Testis (tissue), 2 donors: ENCODE data around the gene GRB14.

Experiments
- POLR2A ChIP-seq: fragments of 450-650 bp; IDR thresholded peaks from one replicate; pipeline ENCODE4 v1.6.1; 2017; ENCODE audit warnings: antibody characterized with exemption, mild to moderate bottlenecking, moderate library complexity
- TF ChIP-seq, protein P1 (sequence below), 3 experiments: fragments of 450-650 bp in 2 of 3; fragments of 200-600 bp in 1 of 3; sonication (generic) in 1 of 3; IDR thresholded peaks; one replicate each; pipeline ENCODE4 v1.5.1; 2016 to 2019; ENCODE audit warnings: antibody characterized with exemption in 3 of 3, mild to moderate bottlenecking in 2 of 3, moderate library complexity in 1 of 3

GRCh38 chr2:164515734-164516133 lies 105.5 kb downstream of the GRB14 start:
- TF ChIP-seq, protein P1, sequence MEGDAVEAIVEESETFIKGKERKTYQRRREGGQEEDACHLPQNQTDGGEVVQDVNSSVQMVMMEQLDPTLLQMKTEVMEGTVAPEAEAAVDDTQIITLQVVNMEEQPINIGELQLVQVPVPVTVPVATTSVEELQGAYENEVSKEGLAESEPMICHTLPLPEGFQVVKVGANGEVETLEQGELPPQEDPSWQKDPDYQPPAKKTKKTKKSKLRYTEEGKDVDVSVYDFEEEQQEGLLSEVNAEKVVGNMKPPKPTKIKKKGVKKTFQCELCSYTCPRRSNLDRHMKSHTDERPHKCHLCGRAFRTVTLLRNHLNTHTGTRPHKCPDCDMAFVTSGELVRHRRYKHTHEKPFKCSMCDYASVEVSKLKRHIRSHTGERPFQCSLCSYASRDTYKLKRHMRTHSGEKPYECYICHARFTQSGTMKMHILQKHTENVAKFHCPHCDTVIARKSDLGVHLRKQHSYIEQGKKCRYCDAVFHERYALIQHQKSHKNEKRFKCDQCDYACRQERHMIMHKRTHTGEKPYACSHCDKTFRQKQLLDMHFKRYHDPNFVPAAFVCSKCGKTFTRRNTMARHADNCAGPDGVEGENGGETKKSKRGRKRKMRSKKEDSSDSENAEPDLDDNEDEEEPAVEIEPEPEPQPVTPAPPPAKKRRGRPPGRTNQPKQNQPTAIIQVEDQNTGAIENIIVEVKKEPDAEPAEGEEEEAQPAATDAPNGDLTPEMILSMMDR (IDR thresholded peaks at IDR 0.05) = no peak
- TF ChIP-seq POLR2A = no peak
